GM12878 (cell line): ENCODE measurements around the gene HEBP2. TPM values are rescaled to one million over a fixed set of nuclear protein-coding genes. Genes with fewer than 3 reads are reported as not detected.

Experiments used
- ATAC-seq: fragments of 200-7000 bp; cut with Tn5 transposase; 3 replicates; pipeline ENCODE4 v1.9.1; 2020; ENCODE audit warnings: mild to moderate bottlenecking, moderate library complexity
- BruUV-seq: library from RNA; stranded (reverse); fragments of 400-500 nt; replicated peaks from 2 replicates; lab custom pipeline; 2021; lab: Mats Ljungman, UMichigan
- CTCF ChIA-PET: fragments of 300-600 bp; sonication (Branson Sonifier 250); formaldehyde crosslinking; extraction: SDS; loops from one replicate; lab custom pipeline; 2021; ENCODE audit warnings: inconsistent platforms; lab: Yijun Ruan, JAX
- POLR2A ChIA-PET: fragments of 350-600 bp; formaldehyde crosslinking; extraction: SDS; loops from one replicate; lab custom pipeline; 2021; ENCODE audit warnings: inconsistent platforms; lab: Charles Lee
- RAD21 ChIA-PET: fragments of 300-600 bp; sonication (Branson Sonifier 250); formaldehyde crosslinking; loops from one replicate; lab custom pipeline; 2023; ENCODE audit warnings: antibody characterized with exemption; ENCODE audit not compliant: unreplicated experiment; lab: Charles Lee
- SMC1A ChIA-PET: fragments of 300-600 bp; sonication (Branson Sonifier 250); formaldehyde crosslinking; loops from one replicate; lab custom pipeline; 2023; ENCODE audit not compliant: unreplicated experiment, uncharacterized antibody; lab: Charles Lee
- DNase-seq: peaks from one replicate; pipeline ENCODE4 v3.0.0-alpha.2; 2011; ENCODE audit warnings: low read depth, low spot score
- FAIRE-seq: peaks from 3 replicates; lab custom pipeline; 2011; peaks lifted over from hg19 to GRCh38; lab: Jason Lieb, UNC
- H2AFZ ChIP-seq: 2 replicates; pipeline ENCODE4 v1.6.0; 2011; ENCODE audit warnings: low read depth, low read length, control low read depth; ENCODE audit not compliant: control insufficient read depth
- H3K27ac ChIP-seq: 2 replicates; pipeline ENCODE4 v1.5.1; 2011; ENCODE audit warnings: control low read depth; ENCODE audit not compliant: control insufficient read depth, insufficient read depth
- H3K27me3 ChIP-seq, 2 experiments: replicated peaks in 1 of 2; 2 replicates each; pipeline versions ENCODE4 v1.6.0 to v1.6.1; 2011; ENCODE audit warnings: low read length in 1 of 2; ENCODE audit not compliant: control insufficient read depth in 2 of 2, insufficient read depth in 2 of 2
- H3K36me3 ChIP-seq, 2 experiments: 2 replicates each; pipeline ENCODE4 v1.5.1; 2011; ENCODE audit warnings: low read length in 1 of 2; ENCODE audit not compliant: control insufficient read depth in 2 of 2, insufficient read depth in 2 of 2
- H3K4me1 ChIP-seq: 2 replicates; pipeline ENCODE4 v1.6.1; 2011; ENCODE audit warnings: mild to moderate bottlenecking, low read length, moderate library complexity, mixed read lengths; ENCODE audit not compliant: control insufficient read depth, insufficient read depth
- H3K4me2 ChIP-seq: 2 replicates; pipeline ENCODE4 v1.6.0; 2011; ENCODE audit warnings: control low read depth; ENCODE audit not compliant: control insufficient read depth, insufficient read depth
- H3K4me3 ChIP-seq: fragments of 200-600 bp; sonication (generic); 2 replicates; pipeline ENCODE4 v1.5.1; 2016
- H3K79me2 ChIP-seq: 2 replicates; pipeline ENCODE4 v1.6.0; 2011; ENCODE audit warnings: low read length; ENCODE audit not compliant: control insufficient read depth, insufficient read depth
- H3K9ac ChIP-seq: 2 replicates; pipeline ENCODE4 v1.8.0; 2011; ENCODE audit warnings: low read length, control low read depth, mixed read lengths; ENCODE audit not compliant: control insufficient read depth, insufficient read depth
- H3K9me3 ChIP-seq: replicated peaks from 3 replicates; pipeline ENCODE4 v1.5.1; 2011; ENCODE audit warnings: mild to moderate bottlenecking, low read length; ENCODE audit not compliant: control insufficient read depth, insufficient read depth
- H4K20me1 ChIP-seq: 2 replicates; pipeline ENCODE4 v1.6.0; 2011; ENCODE audit not compliant: control insufficient read depth, insufficient read depth
- BACH1 ChIP-seq: fragments of 450-650 bp; IDR thresholded peaks from 2 replicates; pipeline ENCODE4 v1.6.1; 2017; ENCODE audit warnings: mild to moderate bottlenecking, borderline replicate concordance
- WGBS: methylation state at CpG from one replicate; pipeline ENCODE4 v1.1.6; 2016; ENCODE audit warnings: low lambda C conversion rate; ENCODE audit not compliant: insufficient replicate concordance, insufficient coverage; ENCODE audit errors: missing lambda C conversion rate; 5-methylcytosine and 5-hydroxymethylcytosine counted together
- in situ Hi-C: fragments of 300-500 bp; cut with MboI; formaldehyde crosslinking; loops from 9 replicates; pipeline ENCODE4 v1.14.3; 2018; ENCODE audit warnings: mixed read lengths
- intact Hi-C: fragments of 100-400 bp; cut with micrococcal nuclease; formaldehyde crosslinking; loops from one replicate; pipeline ENCODE4 v1.14.2; 2022; ENCODE audit not compliant: unreplicated experiment
- polyA plus RNA-seq, 11 experiments: library from polyadenylated mRNA; depleted of rRNA in 4 of 11; unstranded in 6 of 11; stranded (reverse) in 5 of 11; fragments of >200 nt; fragmentation: Nextera tagmentation in 4 of 11; fragmentation: Illumina TruSeq in 1 of 11; extraction: Ambion mirVana in 4 of 11; extraction: Trizol in 1 of 11; gene quantifications; 1 replicate in 1 of 11; 2 replicates in 10 of 11; pipeline versions ENCODE4 v1.2.1 to v1.2.3, GENCODE V29; 2011 to 2016; ENCODE audit warnings: inconsistent platforms in 2 of 11, missing spikeins in 2 of 11, low read depth in 1 of 11
- total RNA-seq, 4 experiments: library from RNA; depleted of rRNA in 3 of 4; stranded (reverse); fragments of >200 nt in 3 of 4; fragmentation: Illumina TruSeq in 1 of 4; extraction: Trizol in 1 of 4; gene quantifications; 2 replicates each; pipeline versions ENCODE4 v1.2.1 to v1.2.3, GENCODE V29; 2013 to 2021
- TF ChIP-seq, protein P1 (sequence below): fragments of 450-650 bp; IDR thresholded peaks from 2 replicates; pipeline ENCODE4 v1.6.1; 2016; ENCODE audit warnings: mild to moderate bottlenecking

The HEBP2 gene
- total and polyA plus RNA-seq, 10 of the 15 experiments (the other 5 are each of a cell fraction or from before 2014, with no cell fraction given) = 3.8 to 41.8 (median 16.9) TPM

DNA sequence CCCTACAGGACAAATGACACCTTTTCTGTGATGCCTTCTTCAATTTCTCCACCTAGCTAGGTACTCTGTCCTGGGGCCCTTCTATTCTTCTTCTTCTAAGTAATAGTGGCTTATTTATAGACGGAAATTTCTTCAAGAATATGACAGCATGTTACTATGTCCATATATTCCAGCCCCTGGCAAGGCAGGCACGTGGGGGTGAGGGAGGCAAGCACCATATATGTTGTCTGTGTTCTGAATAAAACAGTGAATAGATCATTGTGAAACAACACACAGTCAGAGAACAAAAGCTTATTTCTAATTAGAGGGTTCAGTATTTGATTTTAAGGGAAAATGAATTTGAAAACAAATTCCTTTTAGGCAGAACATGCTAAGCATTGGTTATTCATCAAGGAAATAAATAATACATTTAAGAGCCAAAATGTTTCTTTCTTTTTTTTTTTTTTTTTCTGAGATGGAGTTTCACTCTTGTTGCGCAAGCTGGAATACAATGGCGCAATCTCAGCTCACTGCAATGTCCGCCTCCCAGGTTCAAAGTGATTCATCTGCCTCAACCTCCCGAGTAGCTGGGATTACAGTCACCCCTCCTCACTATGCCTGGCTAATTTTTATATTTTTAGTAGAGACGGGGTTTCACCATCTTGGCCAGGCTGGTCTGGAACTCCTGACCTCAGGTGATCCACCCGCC lies 6.2 kb downstream of the HEBP2 start:
- WGBS = 74% methylated on average over 8 of the region's 8 CpGs
- no peaks in the 10 kb centered on the region for H3K27me3 ChIP-seq
- POLR2A ChIA-PET = interaction anchor here (0.6 to 0.7 kb wide), 4 partner anchors 145 to 1722 kb away, joined by 3 to 5 read pairs (median 3); no protein-coding TSS in a partner anchor
- H3K36me3 ChIP-seq = peaks cover 1 to 5% of the 10 kb centered on the region in 2 experiments; a peak in 3 of 4 replicates
- CTCF ChIA-PET = no interaction called here
- H3K9ac ChIP-seq = no peak overlapping the region
- no peaks in the 10 kb centered on the region for H3K9me3 ChIP-seq
- BruUV-seq = no TSS peak
- in situ Hi-C loops = no loop called here
- peaks cover 6% of the 10 kb centered on the region; the same call in 1 of the 2 replicates for H3K4me1 ChIP-seq
- H2AFZ ChIP-seq = no peak overlapping the region
- no peak overlapping the region for H3K4me3 ChIP-seq
- DNase-seq (no peak), ATAC-seq (no peak)
- TF ChIP-seq BACH1 = no peak
- TF ChIP-seq, protein P1, sequence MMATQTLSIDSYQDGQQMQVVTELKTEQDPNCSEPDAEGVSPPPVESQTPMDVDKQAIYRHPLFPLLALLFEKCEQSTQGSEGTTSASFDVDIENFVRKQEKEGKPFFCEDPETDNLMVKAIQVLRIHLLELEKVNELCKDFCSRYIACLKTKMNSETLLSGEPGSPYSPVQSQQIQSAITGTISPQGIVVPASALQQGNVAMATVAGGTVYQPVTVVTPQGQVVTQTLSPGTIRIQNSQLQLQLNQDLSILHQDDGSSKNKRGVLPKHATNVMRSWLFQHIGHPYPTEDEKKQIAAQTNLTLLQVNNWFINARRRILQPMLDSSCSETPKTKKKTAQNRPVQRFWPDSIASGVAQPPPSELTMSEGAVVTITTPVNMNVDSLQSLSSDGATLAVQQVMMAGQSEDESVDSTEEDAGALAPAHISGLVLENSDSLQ = no peak
- TF ChIP-seq, all 136 proteins: peak for 0
- Histone ChIP-seq H3K79me2 (no peaks in the 10 kb centered on the region), H3K4me2 (no peak overlapping the region), H4K20me1 (no peaks in the 10 kb centered on the region), H3K27ac (no peak overlapping the region)
- intact Hi-C loops = no loop called here
- ChIA-PET RAD21 (interaction anchor here (0.6 kb wide), 1 partner anchor 290 kb away, joined by 3 read pairs; no protein-coding TSS in a partner anchor), SMC1A (interaction anchor here (1.0 to 1.5 kb wide), 3 partner anchors 45 to 100 kb away, joined by 3 to 4 read pairs (median 3); no protein-coding TSS in a partner anchor)
- FAIRE-seq = no peak
